Measurements from ENCODE around the gene SUV39H1.

The SUV39H1 gene

DNA sequence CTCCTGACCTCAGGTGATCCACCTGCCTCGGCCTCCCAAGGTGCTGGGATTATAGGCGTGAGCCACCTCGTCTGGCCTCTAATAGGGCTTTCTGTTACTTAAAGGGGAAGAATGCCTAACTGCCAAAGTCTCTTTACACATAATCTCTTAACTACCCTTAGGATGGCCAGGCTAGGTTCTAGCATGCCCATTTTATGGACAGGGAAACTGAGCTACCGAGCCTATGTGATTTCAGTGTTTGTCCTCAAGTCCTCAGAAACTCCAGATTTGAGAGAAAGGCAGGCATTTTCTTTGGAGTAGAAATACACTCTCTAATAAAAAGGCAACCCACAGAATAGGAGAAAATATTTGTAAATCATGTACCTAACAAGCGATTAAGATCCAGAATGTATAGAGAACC lies 52.6 kb downstream of the SUV39H1 start:
- no peak for DNase-seq
- H3K4me3 Mint-ChIP-seq: no peak overlapping the region
- H3K27me3 Mint-ChIP-seq: peaks cover 42% of the 10 kb centered on the region
- no peak overlapping the region for H3K27ac Mint-ChIP-seq
- H3K36me3 Mint-ChIP-seq (ENCODE audit: low read depth): no peaks in the 10 kb centered on the region
- no peaks in the 10 kb centered on the region for H3K9me3 Mint-ChIP-seq
- peaks cover 9% of the 10 kb centered on the region for H3K4me1 Mint-ChIP-seq (ENCODE audit: low read depth)

DNA sequence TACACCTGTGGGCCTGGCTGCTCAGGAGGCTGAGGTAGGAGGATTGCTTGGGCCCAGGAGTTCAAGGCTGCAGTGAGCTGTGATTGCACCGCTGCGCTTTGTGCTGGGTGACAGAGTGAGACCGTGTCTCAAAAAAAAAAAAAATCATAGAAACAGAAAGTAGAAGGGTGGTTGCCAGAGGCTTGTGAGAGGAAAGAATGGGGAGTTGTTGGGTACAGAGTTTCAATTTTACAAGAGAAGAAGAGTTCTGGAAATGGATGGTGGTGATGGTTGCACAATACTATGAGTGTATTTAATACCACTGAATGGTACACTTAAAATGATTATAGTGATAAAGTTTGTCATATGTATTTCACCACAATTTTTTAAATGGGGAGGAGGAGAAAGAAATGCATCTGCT lies 54.8 kb downstream of the SUV39H1 start:
- Mint-ChIP-seq H3K27me3 (peaks cover 42% of the 10 kb centered on the region), H3K36me3 (ENCODE audit: low read depth) (no peaks in the 10 kb centered on the region), H3K9me3 (no peaks in the 10 kb centered on the region), H3K4me3 (no peak overlapping the region), H3K4me1 (ENCODE audit: low read depth) (peaks cover 9% of the 10 kb centered on the region), H3K27ac (no peak overlapping the region)
- DNase-seq: no peak

DNA sequence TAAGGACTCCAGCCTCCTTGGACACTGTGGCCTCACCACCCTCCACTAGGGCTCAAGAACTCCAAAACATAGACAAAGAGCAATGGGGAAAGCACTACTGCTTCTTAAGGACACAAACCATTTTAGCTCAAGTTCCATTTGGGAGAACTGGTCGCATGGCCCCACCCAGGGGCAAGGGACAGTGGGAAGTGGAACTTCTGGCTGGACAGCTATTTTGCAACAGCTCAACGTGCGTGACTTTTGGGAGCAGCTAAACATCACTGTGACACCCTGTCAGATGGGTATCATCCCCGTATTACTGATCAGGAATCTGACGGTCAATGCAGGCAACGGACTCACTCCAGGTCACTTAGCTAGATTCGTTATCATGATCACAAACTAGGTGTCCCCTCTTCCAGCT lies 56.0 kb downstream of the SUV39H1 start:
- Mint-ChIP-seq H3K36me3 (ENCODE audit: low read depth) (no peaks in the 10 kb centered on the region), H3K4me3 (no peak overlapping the region), H3K27ac (no peak overlapping the region), H3K27me3 (peaks cover 37% of the 10 kb centered on the region), H3K9me3 (no peaks in the 10 kb centered on the region), H3K4me1 (ENCODE audit: low read depth) (peaks cover 9% of the 10 kb centered on the region)
- DNase-seq: no peak

DNA sequence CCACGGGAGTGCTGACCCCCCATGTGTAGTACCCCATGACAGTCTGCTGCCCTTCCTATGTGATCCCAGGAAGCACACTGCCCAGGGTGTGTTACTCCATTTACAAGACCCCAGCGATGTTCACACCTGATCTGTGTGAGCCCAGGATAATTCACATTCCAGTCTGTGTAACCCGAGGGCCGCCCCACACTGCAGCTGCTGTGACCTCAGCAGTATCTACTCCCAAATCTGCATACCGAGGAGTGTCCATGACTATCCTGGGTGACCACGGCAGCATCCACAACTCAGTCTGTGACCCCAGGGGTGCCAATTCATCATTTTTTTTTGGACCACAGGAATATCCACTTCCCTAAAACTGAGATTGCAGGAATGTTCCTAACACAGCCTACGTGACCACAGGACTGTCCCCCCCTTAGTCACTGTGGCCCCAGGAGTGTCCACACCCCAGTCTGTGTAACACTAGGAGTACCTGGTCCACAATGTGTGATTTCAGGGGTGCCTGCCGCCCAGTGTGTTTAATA lies 57.2 kb downstream of the SUV39H1 start:
- no peak overlapping the region for H3K27ac Mint-ChIP-seq
- no peak overlapping the region for H3K4me3 Mint-ChIP-seq
- H3K27me3 Mint-ChIP-seq: peaks cover 40% of the 10 kb centered on the region
- no peak for DNase-seq
- H3K4me1 Mint-ChIP-seq (ENCODE audit: low read depth): peaks cover 9% of the 10 kb centered on the region
- H3K9me3 Mint-ChIP-seq: no peaks in the 10 kb centered on the region
- no peaks in the 10 kb centered on the region for H3K36me3 Mint-ChIP-seq (ENCODE audit: low read depth)

DNA sequence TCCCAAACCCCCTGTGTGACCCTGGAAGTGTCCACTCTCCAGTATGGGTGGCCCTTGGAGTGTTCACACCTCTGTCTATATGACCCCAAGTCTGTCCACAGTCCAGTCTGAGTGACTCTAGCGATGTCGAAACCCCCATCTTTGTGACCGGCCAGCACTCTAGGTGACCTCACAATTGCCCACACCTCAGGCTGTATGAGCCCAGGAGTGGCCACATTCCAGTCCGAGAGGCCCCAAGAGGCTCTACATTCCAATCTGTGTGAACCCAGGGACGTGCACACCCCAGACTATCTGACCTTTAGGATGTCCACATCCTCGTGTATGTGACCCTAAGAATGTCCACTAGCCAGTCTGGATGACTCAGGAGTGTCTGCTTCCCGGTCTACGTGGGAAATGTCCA lies 57.7 kb downstream of the SUV39H1 start:
- no peak overlapping the region for H3K4me3 Mint-ChIP-seq
- peaks cover 9% of the 10 kb centered on the region for H3K4me1 Mint-ChIP-seq (ENCODE audit: low read depth)
- no peaks in the 10 kb centered on the region for H3K36me3 Mint-ChIP-seq (ENCODE audit: low read depth)
- no peaks in the 10 kb centered on the region for H3K9me3 Mint-ChIP-seq
- peaks cover 42% of the 10 kb centered on the region for H3K27me3 Mint-ChIP-seq
- H3K27ac Mint-ChIP-seq: no peak overlapping the region
- no peak for DNase-seq
